Calu3 (cell line): ENCODE data around the gene TMEM201. TPM values are rescaled to one million over a fixed set of nuclear protein-coding genes. Genes with fewer than 3 reads are reported as not detected.
"Not testable (repeated sequence)": the region's sequence is repeated elsewhere in the genome, so short reads cannot be mapped to it uniquely, and the experiment has no call there.

Experiments
- BruUV-seq: library from RNA; stranded (reverse); fragments of 400-500 nt; replicated peaks from 2 replicates; lab custom pipeline; 2021; lab: Mats Ljungman, UMichigan
- CTCF ChIA-PET: fragments of 300-600 bp; sonication (Branson Sonifier 250); formaldehyde crosslinking; loops from one replicate; lab custom pipeline; 2022; ENCODE audit warnings: antibody characterized with exemption; lab: Charles Lee
- DNase-seq: peaks from one replicate; pipeline ENCODE4 v3.0.0; 2022
- H3K27ac Mint-ChIP-seq: one replicate; pipeline ENCODE4 v1.8.0; 2022; ENCODE audit warnings: mixed read lengths; ENCODE audit not compliant: unreplicated experiment
- H3K27me3 Mint-ChIP-seq: one replicate; pipeline ENCODE4 v1.8.0; 2022; ENCODE audit warnings: mixed read lengths; ENCODE audit not compliant: unreplicated experiment
- H3K36me3 Mint-ChIP-seq: one replicate; pipeline ENCODE4 v1.8.0; 2022; ENCODE audit warnings: mild to moderate bottlenecking, moderate library complexity, mixed read lengths; ENCODE audit not compliant: insufficient read depth, unreplicated experiment
- H3K4me1 Mint-ChIP-seq: one replicate; pipeline ENCODE4 v1.8.0; 2022; ENCODE audit warnings: mild to moderate bottlenecking, low read depth, mixed read lengths; ENCODE audit not compliant: unreplicated experiment
- H3K4me3 Mint-ChIP-seq: one replicate; pipeline ENCODE4 v1.8.0; 2022; ENCODE audit warnings: mild to moderate bottlenecking, low read depth, moderate library complexity, mixed read lengths; ENCODE audit not compliant: unreplicated experiment
- H3K9me3 Mint-ChIP-seq: one replicate; pipeline ENCODE4 v1.8.0; 2022; ENCODE audit warnings: low read depth, mixed read lengths; ENCODE audit not compliant: unreplicated experiment
- intact Hi-C: fragments of 100-400 bp; cut with micrococcal nuclease; formaldehyde crosslinking; loops from one replicate; pipeline ENCODE4 v1.10.0; 2022; ENCODE audit not compliant: unreplicated experiment
- total RNA-seq: library from RNA; stranded (reverse); gene quantifications from 2 replicates; pipeline ENCODE4 v1.2.3, GENCODE V29; 2022
- TF ChIP-seq, protein P1 (sequence below): fragments of 200-600 bp; IDR thresholded peaks from one replicate; pipeline ENCODE4 v1.8.0; 2022; ENCODE audit warnings: antibody characterized with exemption; ENCODE audit not compliant: unreplicated experiment

TMEM201 gene
- total RNA-seq, 1 experiment from 2014 or later, result 18.5 TPM

DNA sequence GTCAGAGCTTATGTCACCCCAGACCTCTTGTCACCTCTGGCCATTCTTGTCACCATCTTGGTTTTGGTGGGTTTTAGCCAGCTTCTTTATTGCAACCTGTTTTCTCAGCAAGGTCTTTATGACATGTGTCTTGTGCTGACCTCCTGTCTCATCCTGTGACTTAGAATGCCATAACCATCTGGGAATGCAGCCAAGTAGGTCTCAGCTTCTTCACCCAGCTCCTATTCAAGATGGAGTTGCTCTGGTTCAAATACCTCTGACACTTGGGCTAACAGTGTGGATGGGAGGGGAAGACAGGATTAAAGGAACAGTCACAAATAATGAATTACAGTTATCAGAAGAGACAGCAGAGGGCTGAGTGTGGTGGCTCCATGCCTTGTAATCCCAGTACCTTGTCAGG lies 32.3 kb downstream of the TMEM201 start:
- no peak overlapping the region for H3K27ac Mint-ChIP-seq
- CTCF ChIA-PET, result no interaction called here
- no TSS peak for BruUV-seq
- peaks cover 49% of the 10 kb centered on the region for H3K27me3 Mint-ChIP-seq
- no peak for DNase-seq
- H3K36me3 Mint-ChIP-seq, result no peaks in the 10 kb centered on the region
- H3K4me1 Mint-ChIP-seq, result no peaks in the 10 kb centered on the region
- TF ChIP-seq, protein P1, sequence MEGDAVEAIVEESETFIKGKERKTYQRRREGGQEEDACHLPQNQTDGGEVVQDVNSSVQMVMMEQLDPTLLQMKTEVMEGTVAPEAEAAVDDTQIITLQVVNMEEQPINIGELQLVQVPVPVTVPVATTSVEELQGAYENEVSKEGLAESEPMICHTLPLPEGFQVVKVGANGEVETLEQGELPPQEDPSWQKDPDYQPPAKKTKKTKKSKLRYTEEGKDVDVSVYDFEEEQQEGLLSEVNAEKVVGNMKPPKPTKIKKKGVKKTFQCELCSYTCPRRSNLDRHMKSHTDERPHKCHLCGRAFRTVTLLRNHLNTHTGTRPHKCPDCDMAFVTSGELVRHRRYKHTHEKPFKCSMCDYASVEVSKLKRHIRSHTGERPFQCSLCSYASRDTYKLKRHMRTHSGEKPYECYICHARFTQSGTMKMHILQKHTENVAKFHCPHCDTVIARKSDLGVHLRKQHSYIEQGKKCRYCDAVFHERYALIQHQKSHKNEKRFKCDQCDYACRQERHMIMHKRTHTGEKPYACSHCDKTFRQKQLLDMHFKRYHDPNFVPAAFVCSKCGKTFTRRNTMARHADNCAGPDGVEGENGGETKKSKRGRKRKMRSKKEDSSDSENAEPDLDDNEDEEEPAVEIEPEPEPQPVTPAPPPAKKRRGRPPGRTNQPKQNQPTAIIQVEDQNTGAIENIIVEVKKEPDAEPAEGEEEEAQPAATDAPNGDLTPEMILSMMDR, result no peak
- H3K9me3 Mint-ChIP-seq, result no peaks in the 10 kb centered on the region
- no peak overlapping the region for H3K4me3 Mint-ChIP-seq
- intact Hi-C loops, result no loop called here

DNA sequence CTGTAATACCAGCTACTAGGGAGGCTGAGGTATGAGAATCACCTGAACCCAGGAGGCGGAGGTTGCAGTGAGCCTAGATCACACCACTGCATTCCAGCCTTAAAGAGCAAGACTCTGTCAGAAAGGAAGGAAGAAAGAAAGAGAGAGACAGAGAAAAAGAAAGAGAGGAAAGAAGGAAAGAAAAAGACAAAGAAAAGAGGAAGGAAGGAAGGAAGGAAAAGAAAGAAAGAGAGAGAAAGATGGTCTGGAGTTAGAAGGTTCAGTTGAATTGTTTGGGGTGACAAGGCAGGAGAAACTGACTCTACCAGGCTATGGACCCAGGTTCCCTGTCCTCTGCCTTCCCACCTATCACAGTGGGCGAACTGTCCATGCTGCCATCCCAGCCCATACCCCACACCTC lies 35.4 kb downstream of the TMEM201 start:
- Mint-ChIP-seq H3K36me3 (no peaks in the 10 kb centered on the region), H3K4me3 (no peak overlapping the region), H3K9me3 (no peaks in the 10 kb centered on the region), H3K4me1 (no peaks in the 10 kb centered on the region), H3K27ac (no peak overlapping the region), H3K27me3 (peaks cover 61% of the 10 kb centered on the region)
- CTCF ChIA-PET, result no interaction called here
- no TSS peak for BruUV-seq
- DNase-seq, result no peak
- intact Hi-C loops, result no loop called here
- TF ChIP-seq, protein P1, result no peak

DNA sequence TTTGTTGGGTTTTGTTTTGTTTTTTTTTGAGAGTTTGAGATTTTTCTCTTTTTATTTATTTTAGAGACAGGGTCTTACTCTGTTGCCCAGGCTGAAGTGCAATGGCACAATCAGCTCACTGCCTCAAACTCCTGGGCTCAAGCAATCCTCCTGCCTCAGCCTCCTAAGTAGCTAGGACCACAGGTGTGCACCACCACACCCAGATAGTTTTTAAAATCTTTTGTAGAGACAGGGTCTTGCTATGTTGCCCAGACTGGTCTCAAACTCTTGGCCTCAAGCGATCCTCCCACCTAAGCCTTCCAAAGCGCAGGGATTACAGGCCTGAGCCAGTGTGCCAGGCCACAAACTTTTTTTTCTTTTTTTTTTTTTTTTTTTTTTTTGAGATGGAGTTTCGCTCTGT lies 36.3 kb downstream of the TMEM201 start:
- DNase-seq, intact Hi-C loops, H3K27ac Mint-ChIP-seq, H3K36me3 Mint-ChIP-seq, BruUV-seq, H3K4me3 Mint-ChIP-seq, CTCF ChIA-PET, H3K9me3 Mint-ChIP-seq, H3K4me1 Mint-ChIP-seq: not testable (repeated sequence)
- H3K27me3 Mint-ChIP-seq, result peaks cover 59% of the 10 kb centered on the region

DNA sequence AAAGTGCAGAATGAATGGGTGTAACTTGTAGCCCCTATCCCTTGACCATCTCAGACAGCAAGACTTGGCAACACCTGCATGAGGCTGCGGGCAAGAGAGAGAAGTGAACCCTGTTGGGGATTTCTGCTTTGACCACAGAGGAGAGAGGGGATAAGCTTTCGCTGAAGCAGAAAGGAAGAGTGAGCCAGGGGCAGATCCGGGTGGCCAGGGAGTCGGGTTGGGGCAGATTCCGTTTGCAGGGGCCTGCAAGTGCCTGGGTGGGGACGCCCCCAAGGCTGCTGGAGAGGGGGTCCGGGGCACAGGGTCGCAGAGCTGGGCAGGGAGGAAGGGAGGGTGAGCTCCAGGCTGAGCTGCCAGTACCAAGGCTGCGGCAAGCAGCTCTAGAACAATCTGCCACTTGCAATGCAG lies 37.5 kb downstream of the TMEM201 start:
- Mint-ChIP-seq H3K4me1 (no peaks in the 10 kb centered on the region), H3K27ac (no peak overlapping the region), H3K9me3 (no peaks in the 10 kb centered on the region), H3K4me3 (no peak overlapping the region), H3K36me3 (no peaks in the 10 kb centered on the region), H3K27me3 (peaks cover 63% of the 10 kb centered on the region)
- no peak for DNase-seq
- intact Hi-C loops, result no loop called here
- CTCF ChIA-PET, result interaction anchor here (0.6 to 1.7 kb wide), 3 partner anchors 10 to 466 kb away, joined by 3 to 7 read pairs (median 4); no protein-coding TSS in a partner anchor
- no TSS peak for BruUV-seq
- TF ChIP-seq, protein P1, result no peak

DNA sequence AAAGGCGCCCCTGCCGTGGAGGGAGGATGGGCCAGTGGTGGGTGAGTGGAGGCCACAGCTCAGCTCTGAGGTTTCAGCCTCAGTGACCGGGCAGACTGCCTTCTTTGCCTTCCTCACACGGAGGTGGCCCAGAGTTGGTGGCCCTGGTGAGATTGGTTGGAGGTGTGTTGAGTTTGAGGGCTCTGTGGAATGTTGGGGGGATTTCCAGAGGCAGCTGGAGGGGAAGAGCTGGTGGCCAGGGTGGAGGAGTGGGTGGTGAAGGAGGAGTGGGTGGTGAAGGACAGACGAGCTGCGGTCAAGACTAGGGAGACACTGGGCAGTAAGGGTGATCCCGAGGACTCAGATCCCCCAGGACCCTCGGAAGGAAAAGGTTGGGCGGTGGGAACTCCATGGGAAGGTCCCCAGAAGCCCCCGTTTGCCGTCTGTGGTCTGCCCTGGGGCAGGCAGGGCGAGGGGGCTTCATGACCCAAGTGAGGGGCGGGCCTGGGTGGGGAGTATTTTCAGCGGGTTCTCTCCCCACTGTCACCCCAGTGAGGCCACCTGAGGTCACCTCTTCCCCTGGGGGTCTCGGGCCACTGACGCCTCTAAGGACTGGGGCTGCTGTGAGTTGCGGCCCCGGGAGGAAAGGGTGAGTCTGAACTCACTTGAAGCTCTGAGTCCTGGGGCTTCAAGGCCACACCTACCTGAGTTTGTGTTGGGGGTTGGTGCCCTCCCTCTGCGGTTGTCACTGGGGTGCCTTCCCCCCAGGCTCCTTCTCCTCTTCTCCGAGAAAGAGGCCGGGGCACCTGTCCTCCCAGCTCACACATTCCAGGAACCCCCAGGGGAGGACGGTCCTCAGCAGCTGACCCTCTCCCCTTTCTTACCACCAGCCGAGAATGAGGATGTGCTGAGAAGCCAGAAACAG lies 40.1 kb downstream of the TMEM201 start:
- Mint-ChIP-seq H3K4me1 (no peaks in the 10 kb centered on the region), H3K27me3 (peaks cover 56% of the 10 kb centered on the region)
- intact Hi-C loops, result no loop called here

More for the DNA sequence above, 40.1 kb downstream of the TMEM201 start:
- Mint-ChIP-seq H3K36me3 (no peaks in the 10 kb centered on the region), H3K4me3 (no peak overlapping the region), H3K9me3 (no peaks in the 10 kb centered on the region), H3K27ac (no peak overlapping the region)
- no peak for DNase-seq
- TF ChIP-seq, protein P1, result no peak
- CTCF ChIA-PET, result interaction anchor here (1.0 kb wide), 1 partner anchor 96 kb away, joined by 3 read pairs; no protein-coding TSS in a partner anchor
- BruUV-seq, result no TSS peak
